GM12873 (cell line): ENCODE data around the gene COQ8A.

Experiments
- TF ChIP-seq, protein P1 (sequence below): IDR thresholded peaks from 2 replicates; pipeline ENCODE4 v1.5.1; 2012; ENCODE audit warnings: low read depth, mild to moderate bottlenecking, moderate library complexity, low read length, control low read depth; ENCODE audit not compliant: insufficient read depth; ENCODE audit errors: missing control alignments

COQ8A gene

DNA sequence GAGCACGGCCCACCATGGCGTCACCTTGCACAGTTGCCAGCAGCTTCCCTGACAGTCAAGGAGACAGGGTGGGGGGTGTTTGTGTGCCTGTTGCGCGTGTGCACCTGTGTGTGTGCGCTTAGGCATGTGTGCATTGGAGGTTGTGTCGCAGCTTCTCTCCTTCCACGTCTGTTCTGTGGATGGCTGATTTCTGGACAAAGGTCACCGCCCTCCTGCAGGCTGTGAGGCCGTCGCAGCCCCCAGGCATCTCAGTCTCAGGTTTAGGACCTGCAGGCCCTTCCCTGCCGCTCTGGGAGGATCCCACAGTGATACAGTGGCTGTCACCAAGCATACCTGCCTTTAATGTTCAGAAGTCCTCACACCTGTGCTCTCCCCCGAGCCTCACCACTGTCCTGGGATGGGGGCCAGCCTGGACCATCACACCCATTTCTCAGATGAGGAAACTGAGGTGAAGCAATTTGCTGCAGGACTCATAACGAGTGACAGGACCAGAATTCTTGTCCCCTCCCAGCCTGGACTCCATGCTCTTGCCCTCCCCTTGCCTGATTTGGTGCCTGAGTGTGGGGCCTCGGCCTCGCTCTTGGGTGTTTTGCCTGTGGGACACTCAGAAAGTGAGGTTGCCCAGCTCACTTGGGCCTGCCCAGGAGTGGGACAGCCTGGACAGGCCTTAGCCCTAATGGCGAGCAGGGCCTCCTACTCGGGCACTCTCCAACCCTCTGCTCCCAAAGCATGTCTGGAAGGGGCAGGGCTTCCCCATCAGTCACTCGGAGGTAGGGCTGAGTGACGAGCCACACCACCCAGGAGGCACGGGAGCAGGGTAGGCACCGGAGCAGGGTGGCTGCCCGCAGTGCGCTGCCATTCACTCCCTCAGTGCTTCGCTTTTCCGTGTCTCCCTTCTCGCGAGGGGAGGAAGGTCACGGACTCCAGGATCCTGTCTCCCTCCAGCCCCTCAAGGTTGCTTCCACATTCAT is 22.6 kb downstream of the COQ8A start:
- TF ChIP-seq, protein P1, sequence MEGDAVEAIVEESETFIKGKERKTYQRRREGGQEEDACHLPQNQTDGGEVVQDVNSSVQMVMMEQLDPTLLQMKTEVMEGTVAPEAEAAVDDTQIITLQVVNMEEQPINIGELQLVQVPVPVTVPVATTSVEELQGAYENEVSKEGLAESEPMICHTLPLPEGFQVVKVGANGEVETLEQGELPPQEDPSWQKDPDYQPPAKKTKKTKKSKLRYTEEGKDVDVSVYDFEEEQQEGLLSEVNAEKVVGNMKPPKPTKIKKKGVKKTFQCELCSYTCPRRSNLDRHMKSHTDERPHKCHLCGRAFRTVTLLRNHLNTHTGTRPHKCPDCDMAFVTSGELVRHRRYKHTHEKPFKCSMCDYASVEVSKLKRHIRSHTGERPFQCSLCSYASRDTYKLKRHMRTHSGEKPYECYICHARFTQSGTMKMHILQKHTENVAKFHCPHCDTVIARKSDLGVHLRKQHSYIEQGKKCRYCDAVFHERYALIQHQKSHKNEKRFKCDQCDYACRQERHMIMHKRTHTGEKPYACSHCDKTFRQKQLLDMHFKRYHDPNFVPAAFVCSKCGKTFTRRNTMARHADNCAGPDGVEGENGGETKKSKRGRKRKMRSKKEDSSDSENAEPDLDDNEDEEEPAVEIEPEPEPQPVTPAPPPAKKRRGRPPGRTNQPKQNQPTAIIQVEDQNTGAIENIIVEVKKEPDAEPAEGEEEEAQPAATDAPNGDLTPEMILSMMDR, result no peak

DNA sequence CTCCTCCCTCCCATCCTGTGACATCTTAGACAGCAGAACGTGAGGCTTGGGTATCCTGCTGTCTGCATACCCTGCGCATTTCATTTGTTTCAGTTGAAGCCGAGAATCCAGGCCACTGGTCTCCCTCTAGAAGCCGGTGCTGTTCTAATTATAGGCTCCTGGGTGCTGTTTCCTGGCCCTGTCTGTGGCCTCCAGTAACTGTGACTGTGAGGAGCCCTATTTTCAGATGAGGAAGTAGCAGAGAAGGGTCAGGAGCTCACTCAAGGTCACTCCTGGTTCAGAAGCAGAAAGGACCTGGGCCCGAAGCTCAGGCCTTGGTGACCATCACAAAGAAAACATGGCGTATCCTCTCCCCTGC is 24.0 kb downstream of the COQ8A start:
- TF ChIP-seq, protein P1, result no peak

DNA sequence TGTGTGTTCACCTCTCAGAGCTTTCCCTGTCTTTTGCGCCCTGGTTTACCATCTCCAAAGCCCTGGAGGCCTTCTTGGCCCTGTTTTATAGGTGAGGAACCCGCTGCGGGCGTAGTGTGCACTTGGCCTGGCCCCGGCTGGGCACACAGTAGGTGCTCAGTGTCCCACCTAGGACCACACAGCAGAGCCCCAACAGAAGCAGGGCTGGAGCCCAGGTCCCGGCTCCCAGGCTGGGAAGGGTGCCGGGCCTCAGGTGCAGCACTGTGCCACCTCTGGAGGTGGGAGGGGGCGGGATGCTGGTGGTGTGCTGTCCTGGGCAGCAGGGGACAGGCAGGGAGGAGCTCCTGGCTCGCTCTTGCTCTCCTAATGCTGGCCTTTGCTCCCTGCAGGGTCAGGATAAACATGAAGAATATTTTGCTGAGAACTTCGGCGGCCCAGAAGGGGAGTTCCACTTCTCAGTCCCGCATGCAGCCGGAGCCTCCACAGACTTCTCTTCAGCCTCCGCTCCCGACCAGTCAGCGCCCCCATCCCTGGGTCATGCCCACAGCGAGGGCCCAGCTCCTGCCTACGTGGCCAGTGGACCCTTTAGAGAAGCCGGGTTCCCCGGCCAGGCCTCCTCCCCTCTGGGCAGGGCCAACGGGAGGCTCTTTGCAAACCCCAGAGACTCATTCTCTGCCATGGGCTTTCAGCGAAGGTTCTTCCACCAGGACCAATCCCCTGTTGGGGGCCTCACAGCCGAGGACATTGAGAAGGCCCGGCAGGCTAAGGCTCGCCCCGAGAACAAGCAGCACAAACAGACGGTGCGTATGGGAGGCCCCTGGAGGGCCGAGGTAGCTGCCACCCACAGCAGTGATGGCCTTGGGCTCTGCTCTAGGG is 24.8 kb downstream of the COQ8A start:
- TF ChIP-seq, protein P1, result no peak

DNA sequence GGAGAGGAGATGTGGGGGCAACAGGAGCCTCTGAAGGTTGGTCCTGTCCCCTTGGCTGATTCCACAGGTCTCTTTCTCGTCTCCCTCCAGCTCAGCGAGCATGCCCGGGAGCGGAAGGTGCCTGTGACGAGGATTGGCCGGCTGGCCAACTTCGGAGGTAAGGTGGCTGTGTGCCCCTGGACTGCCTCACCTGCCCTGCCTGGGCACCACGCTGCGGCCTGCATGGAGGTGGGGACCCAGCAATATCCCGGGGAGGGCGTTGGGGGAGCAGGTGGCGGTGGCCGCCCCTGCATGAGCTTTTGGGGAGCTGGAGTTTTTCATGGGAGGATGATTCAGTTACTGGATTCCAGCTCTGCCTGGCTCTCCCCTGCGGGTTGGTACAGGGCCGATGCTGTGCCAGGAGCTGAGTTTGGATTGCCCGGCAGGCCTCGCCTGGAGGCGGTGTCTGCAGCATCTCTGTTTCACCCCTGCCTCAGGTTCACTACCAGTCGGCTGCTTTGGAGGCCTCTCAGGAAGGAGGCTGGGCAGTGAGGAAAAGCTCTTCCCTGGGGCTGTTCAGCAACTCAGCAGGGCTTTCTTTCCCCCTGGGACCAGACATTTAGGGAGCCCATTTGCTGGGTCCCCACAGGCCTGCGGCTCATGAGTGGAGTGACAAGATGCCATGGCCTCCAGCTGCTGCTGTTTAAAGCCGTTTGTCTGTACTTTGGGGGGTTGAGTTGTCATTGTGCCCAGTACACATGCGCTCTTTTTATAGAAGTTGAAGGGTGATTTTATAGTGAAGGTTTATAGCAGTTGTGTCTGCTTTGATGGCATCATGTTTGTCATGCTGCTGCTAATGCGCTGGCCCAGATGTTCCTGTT is 25.7 kb downstream of the COQ8A start:
- TF ChIP-seq, protein P1, result no peak

DNA sequence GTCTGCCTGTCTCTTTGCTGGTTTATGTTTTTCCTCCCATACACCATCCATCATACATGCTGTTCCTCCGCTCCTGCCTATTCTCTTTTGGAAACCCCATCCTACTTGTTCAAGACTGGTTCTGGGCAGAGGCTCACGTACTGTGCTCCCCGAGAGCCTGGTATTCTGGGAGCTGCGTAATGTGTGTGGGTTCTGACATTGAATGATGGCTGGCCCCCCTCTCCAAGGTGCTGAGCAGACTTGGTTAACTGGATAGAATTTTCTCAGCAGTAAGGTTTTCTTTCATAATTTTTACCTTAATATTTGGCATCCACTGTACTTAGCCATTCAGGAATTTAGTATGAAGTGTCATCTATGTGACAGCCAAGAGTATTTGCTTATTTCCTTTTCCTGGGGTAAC is 26.6 kb downstream of the COQ8A start:
- TF ChIP-seq, protein P1, result no peak

DNA sequence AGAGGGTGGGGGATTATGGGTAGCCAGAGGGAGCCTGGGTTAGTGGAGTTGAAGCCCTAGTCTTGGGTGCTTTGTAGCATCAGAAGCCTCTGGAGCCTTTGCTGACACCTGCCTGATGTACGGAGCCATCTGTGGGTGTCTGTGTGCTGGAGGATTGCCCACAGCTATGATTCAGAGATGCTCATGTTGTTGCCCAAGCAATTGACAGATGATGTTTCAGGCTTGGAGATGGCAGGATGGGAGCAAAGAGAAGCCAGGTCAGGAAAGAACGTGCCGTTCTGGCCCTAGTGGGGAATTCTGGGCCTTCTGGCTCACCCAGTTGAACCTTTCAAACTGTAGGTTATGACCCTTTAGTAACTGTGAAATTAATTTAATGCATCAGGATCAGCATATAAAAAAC is 27.6 kb downstream of the COQ8A start:
- TF ChIP-seq, protein P1, result no peak
